Glutamatergic neuron (in vitro differentiated cells): ENCODE measurements around the gene VTI1B. TPM values are rescaled to one million over a fixed set of nuclear protein-coding genes. Genes with fewer than 3 reads are reported as not detected.

Experiments
- DNase-seq: peaks from one replicate; pipeline ENCODE4 v3.0.0; 2022
- H3K27ac Mint-ChIP-seq: one replicate; pipeline ENCODE4 v1.8.0; 2020; ENCODE audit warnings: mild to moderate bottlenecking, mixed read lengths, inconsistent platforms; ENCODE audit not compliant: unreplicated experiment
- H3K27me3 Mint-ChIP-seq: one replicate; pipeline ENCODE4 v1.8.0; 2020; ENCODE audit warnings: mild to moderate bottlenecking, moderate library complexity, mixed read lengths, inconsistent platforms; ENCODE audit not compliant: unreplicated experiment
- H3K36me3 Mint-ChIP-seq: one replicate; pipeline ENCODE4 v1.8.0; 2020; ENCODE audit warnings: mild to moderate bottlenecking, mixed read lengths, inconsistent platforms; ENCODE audit not compliant: unreplicated experiment
- H3K4me1 Mint-ChIP-seq: one replicate; pipeline ENCODE4 v1.8.0; 2020; ENCODE audit warnings: mild to moderate bottlenecking, low read depth, mixed read lengths, inconsistent platforms; ENCODE audit not compliant: unreplicated experiment
- H3K4me3 Mint-ChIP-seq: one replicate; pipeline ENCODE4 v1.8.0; 2020; ENCODE audit warnings: mild to moderate bottlenecking, mixed read lengths, inconsistent platforms; ENCODE audit not compliant: unreplicated experiment
- H3K9me3 Mint-ChIP-seq: one replicate; pipeline ENCODE4 v1.8.0; 2020; ENCODE audit warnings: mild to moderate bottlenecking, moderate library complexity, mixed read lengths, inconsistent platforms; ENCODE audit not compliant: unreplicated experiment
- total RNA-seq: library from RNA; stranded (reverse); fragmentation: NEBNext Ultra II Directional; extraction: Animal tissue kit (Norgen Biotek cat#: 25700); gene quantifications from one replicate; pipeline ENCODE4 v1.2.1, GENCODE V29; 2021; ENCODE audit not compliant: unreplicated experiment
- TF ChIP-seq, protein P1 (sequence below): fragments of 200-600 bp; sonication (generic); IDR thresholded peaks from one replicate; pipeline ENCODE4 v1.5.0; 2021; ENCODE audit not compliant: partially characterized antibody, unreplicated experiment

Gene VTI1B
- total RNA-seq, 1 donor from 2014 or later, result 77.7 TPM

DNA sequence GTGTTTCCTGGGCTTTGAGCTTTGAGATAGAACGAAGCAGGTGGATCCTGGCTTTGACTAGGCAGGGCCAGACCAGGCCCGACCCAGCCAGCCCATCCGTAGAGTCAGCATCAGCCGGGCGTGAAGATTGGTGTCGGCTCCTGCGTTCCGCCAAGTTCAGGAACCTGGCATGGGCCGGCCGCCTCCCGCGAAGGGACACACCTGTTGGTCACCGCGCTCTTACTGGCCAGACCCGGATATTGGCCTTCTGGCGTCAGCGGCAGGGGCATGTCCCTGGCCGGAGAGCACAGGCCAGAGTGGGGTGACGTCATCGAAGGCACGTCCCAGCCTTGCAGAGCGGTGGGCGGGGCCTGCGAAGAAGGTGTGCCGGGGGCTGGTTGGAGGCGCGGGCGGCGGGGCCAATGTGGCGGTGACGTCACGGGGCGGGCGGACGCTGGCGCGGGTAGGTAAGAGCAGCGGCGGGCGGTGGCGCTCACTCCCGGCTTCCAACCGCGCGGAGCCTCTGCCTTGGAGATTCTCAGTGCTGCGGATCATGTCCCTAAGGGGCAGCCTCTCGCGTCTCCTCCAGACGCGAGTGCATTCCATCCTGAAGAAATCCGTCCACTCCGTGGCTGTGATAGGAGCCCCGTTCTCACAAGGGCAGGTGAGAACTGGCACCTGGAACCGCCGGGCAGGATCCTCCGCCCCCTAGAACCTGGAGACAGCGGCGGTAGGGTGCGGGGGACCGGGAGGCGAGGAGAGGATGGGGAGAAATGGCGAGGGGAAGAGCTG is 54.8 kb downstream of the VTI1B start, which contains the start of gene ARG2:
ARG2 (plus strand) TSS at position 475 of the 771 bp plus-strand sequence; CDS start at position 533, 58 bp downstream.
- peak; percentile 99 for DNase-seq
- peaks cover 7% of the 10 kb centered on the region for H3K9me3 Mint-ChIP-seq
- H3K4me3 Mint-ChIP-seq, result peak within 1 kb of the TSS; percentile 97
- peaks cover 9% of the 10 kb centered on the region for H3K36me3 Mint-ChIP-seq
- H3K4me1 Mint-ChIP-seq, result peaks cover 17% of the 10 kb centered on the region
- H3K27me3 Mint-ChIP-seq, result peaks cover 6% of the 10 kb centered on the region
- TF ChIP-seq, protein P1, sequence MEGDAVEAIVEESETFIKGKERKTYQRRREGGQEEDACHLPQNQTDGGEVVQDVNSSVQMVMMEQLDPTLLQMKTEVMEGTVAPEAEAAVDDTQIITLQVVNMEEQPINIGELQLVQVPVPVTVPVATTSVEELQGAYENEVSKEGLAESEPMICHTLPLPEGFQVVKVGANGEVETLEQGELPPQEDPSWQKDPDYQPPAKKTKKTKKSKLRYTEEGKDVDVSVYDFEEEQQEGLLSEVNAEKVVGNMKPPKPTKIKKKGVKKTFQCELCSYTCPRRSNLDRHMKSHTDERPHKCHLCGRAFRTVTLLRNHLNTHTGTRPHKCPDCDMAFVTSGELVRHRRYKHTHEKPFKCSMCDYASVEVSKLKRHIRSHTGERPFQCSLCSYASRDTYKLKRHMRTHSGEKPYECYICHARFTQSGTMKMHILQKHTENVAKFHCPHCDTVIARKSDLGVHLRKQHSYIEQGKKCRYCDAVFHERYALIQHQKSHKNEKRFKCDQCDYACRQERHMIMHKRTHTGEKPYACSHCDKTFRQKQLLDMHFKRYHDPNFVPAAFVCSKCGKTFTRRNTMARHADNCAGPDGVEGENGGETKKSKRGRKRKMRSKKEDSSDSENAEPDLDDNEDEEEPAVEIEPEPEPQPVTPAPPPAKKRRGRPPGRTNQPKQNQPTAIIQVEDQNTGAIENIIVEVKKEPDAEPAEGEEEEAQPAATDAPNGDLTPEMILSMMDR, result no peak
- peak within 1 kb of the TSS; percentile 95 for H3K27ac Mint-ChIP-seq

DNA sequence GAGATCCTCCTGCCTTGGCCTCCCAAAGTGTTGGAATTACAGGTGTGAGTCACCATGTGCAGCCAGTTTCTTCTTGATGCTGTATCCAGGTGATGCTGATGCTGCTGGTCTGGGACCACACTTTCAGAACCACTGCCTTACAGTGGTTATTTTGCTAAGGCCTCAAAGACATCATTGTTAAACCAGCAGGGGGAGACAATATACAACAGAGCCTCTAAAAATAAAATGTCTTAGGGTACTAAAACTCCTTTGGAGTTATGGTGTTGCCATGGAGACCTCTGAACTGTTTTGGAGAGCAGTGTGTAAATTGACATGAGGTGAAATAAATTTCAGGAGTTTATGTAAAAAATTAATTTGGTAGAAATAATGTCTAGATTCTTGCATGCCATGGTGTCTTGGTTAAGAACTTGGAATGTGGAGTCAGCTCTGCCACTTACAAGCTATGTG is 55.8 kb downstream of the VTI1B start:
- DNase-seq, result no peak
- TF ChIP-seq, protein P1, result peak; percentile 76
- Mint-ChIP-seq H3K4me3 (peak overlapping the region; percentile 81), H3K27me3 (peaks cover 6% of the 10 kb centered on the region), H3K36me3 (peaks cover 3% of the 10 kb centered on the region), H3K4me1 (peaks cover 17% of the 10 kb centered on the region), H3K27ac (peak overlapping the region; percentile 77), H3K9me3 (peaks cover 7% of the 10 kb centered on the region)

DNA sequence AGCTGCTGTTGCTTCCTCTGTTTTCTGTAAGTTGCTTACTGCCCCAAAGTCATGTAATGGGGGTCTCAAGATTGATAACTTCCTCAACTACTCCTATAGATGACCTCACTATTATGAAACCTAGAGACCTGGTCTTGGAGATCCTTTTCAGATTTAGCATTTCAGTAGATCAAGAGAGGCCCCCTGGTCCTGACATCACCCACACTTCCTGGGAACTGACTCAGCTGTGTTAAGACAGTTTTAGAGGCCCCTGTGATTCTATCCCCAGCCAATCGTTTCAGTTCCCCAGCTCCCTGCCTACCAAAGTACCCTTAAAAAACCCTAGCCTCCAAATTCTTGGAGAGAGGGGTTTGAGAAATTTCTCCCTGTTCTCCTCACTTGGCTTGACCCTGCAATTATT is 63.9 kb downstream of the VTI1B start:
- Mint-ChIP-seq H3K27me3 (peaks cover 2% of the 10 kb centered on the region), H3K9me3 (peaks cover 1% of the 10 kb centered on the region), H3K4me1 (peaks cover 11% of the 10 kb centered on the region), H3K27ac (no peak overlapping the region), H3K36me3 (no peaks in the 10 kb centered on the region), H3K4me3 (no peak overlapping the region)
- TF ChIP-seq, protein P1, result no peak
- no peak for DNase-seq

DNA sequence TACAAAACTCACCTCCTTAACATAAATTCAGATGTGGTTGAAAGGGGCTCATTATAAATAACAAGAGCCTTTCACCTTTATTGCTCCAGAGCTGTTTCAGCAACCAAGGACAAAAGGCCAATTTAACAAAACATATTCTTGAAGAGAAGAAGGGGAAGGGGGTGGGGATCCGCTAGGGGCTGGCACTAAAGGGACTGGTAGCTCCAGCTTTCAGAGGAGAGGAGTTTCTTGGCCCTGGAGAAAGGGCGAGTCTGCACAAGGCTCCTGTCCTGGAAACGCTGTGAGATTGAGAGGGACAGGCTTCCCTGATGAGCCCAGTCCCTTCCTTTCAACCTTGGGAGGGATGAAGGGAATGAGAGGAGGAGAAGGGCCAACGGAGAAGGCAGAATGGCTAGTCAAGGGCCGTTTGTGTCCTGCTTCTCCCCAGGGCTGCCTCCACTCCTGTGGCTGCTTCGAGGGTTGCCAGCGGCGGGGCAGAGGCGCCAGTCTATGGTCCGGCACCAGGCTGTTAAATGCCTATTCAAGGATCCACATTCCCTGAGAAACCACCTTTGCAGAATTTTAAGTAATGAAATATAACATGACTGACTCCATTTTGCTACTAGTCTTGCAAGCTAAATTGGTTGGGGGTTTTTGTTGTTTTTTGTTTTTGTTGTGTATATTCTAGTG is 64.7 kb downstream of the VTI1B start:
- DNase-seq, result no peak
- H3K4me1 Mint-ChIP-seq, result peaks cover 11% of the 10 kb centered on the region
- H3K36me3 Mint-ChIP-seq, result no peaks in the 10 kb centered on the region
- H3K27ac Mint-ChIP-seq, result peak overlapping the region; percentile 59
- peaks cover 1% of the 10 kb centered on the region for H3K9me3 Mint-ChIP-seq
- TF ChIP-seq, protein P1, result no peak
- H3K4me3 Mint-ChIP-seq, result peak overlapping the region; percentile 64
- peaks cover 2% of the 10 kb centered on the region for H3K27me3 Mint-ChIP-seq

DNA sequence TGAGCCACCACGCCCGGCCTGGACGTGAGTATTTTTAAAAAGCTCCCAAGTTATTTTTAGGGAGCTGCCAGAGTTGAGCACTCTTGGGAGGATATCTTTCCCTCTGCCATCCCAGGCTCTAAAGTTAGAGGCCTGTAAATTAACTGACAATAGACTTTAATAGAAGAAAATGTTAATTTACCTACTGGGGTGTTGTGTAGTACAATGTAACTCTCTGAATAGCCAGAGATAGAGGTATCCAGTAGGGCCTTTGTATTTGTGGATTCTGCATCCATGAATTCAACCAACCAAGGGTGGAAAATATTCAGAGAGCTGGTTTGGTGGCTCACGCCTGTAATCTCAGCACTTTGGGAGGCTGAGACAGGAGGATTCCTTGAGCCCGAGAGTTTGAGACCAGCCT is 66.8 kb downstream of the VTI1B start:
- H3K27ac Mint-ChIP-seq, result no peak overlapping the region
- no peak for DNase-seq
- TF ChIP-seq, protein P1, result no peak
- no peak overlapping the region for H3K4me3 Mint-ChIP-seq
- peaks cover 1% of the 10 kb centered on the region for H3K9me3 Mint-ChIP-seq
- H3K36me3 Mint-ChIP-seq, result no peaks in the 10 kb centered on the region
- peaks cover 11% of the 10 kb centered on the region for H3K4me1 Mint-ChIP-seq
- H3K27me3 Mint-ChIP-seq, result no peaks in the 10 kb centered on the region
